Peyer's patch (tissue), 4 donors: Measurements from ENCODE around the gene OBSL1.

ENCODE experiments used
- CTCF ChIP-seq, 6 experiments: fragments of 450-650 bp in 4 of 6; fragments of 200-600 bp in 2 of 6; sonication (generic) in 1 of 6; IDR thresholded peaks; one replicate each; pipeline ENCODE4 v1.5.1; 2017 to 2019; ENCODE audit warnings: antibody characterized with exemption in 6 of 6, mild to moderate bottlenecking in 3 of 6, moderate library complexity in 1 of 6
- POLR2A ChIP-seq, 2 donors: fragments of 450-650 bp; IDR thresholded peaks; one replicate each; pipeline ENCODE4 v1.5.1; 2017; ENCODE audit warnings: antibody characterized with exemption in 2 of 2, mild to moderate bottlenecking in 2 of 2, moderate library complexity in 2 of 2

- TF ChIP-seq CTCF (IDR thresholded peaks at IDR 0.05) (no peak), POLR2A (IDR thresholded peaks at IDR 0.05) (no peak)
Observed at GRCh38 chr2:219508444-219508734, 63.0 kb downstream of the OBSL1 start.
